Right lobe of liver (tissue), 6 donors: ENCODE measurements around the gene USP17L29. TPM values are rescaled to one million over a fixed set of nuclear protein-coding genes. Genes with fewer than 3 reads are reported as not detected.
"Not testable (repeated sequence)": the region's sequence is repeated elsewhere in the genome, so short reads cannot be mapped to it uniquely, and the experiment has no call there.

Experiments
- ATAC-seq, 4 donors: fragments of 200-7000 bp; cut with Tn5 transposase; one replicate each; pipeline ENCODE4 v1.9.1; 2020; ENCODE audit warnings: mild to moderate bottlenecking in 4 of 4, moderate library complexity in 4 of 4
- DNase-seq, 3 donors: peaks; one replicate each; pipeline ENCODE4 v3.0.0-alpha.2; 2020
- H3K27ac ChIP-seq, 3 donors: fragments of 200-600 bp; one replicate each; pipeline ENCODE4 v1.8.0; 2022
- H3K27me3 ChIP-seq, 2 donors: fragments of 200-600 bp; one replicate each; pipeline ENCODE4 v1.8.0; 2022
- H3K36me3 ChIP-seq, 4 donors: fragments of 200-600 bp; sonication (generic) in 1 of 4; one replicate each; pipeline versions ENCODE4 v1.5.1 to v1.8.0; 2017 to 2022; ENCODE audit warnings: control low read depth in 1 of 4
- H3K4me1 ChIP-seq, 4 donors: fragments of 200-600 bp; sonication (generic) in 1 of 4; one replicate each; pipeline versions ENCODE4 v1.5.1 to v1.8.0; 2017 to 2022; ENCODE audit warnings: control low read depth in 1 of 4
- H3K4me3 ChIP-seq, 3 donors: fragments of 200-600 bp; one replicate each; pipeline ENCODE4 v1.8.0; 2022
- H3K9me3 ChIP-seq, 4 donors: fragments of 200-600 bp; sonication (generic) in 1 of 4; one replicate each; pipeline versions ENCODE4 v1.5.1 to v1.8.0; 2017 to 2022; ENCODE audit warnings: control low read depth in 1 of 4
- WGBS: methylation state at CpG from one replicate; pipeline ENCODE4 v1.1.6; 2018; ENCODE audit warnings: low coverage, low lambda C conversion rate; ENCODE audit not compliant: insufficient coverage; ENCODE audit errors: missing lambda C conversion rate; 5-methylcytosine and 5-hydroxymethylcytosine counted together
- intact Hi-C, 2 donors: fragments of 100-400 bp; cut with DNase I; formaldehyde crosslinking; loops; one replicate each; pipeline versions ENCODE4 v1.11.2 to v1.14.1; 2022
- long read RNA-seq: library from polyadenylated mRNA; unstranded; transcript quantifications from one replicate; pipeline ENCODE4 v2.0.0, GENCODE V29; 2019
- total RNA-seq, 6 experiments: library from RNA; depleted of rRNA in 2 of 6; stranded (reverse); fragments of >200 nt in 2 of 6; fragmentation: NEBNext Ultra II Directional in 3 of 6; extraction: Animal tissue kit (Norgen Biotek cat#: 25700) in 3 of 6; gene quantifications; one replicate each; pipeline versions ENCODE4 v1.1.0 to v1.2.4, GENCODE V29; 2016 to 2023
- donor health status: DM: no; HTN: yes; CAD: no.
- donor health status: DM: no; HTN: no; CAD: no.
- donor health status: DM: no; HTN: no; CAD: no.
- donor health status: DM: no; HTN: yes; CAD: no.
- donor health status: DM: no; HTN: yes; CAD: no.

Gene USP17L29
- not detected for total RNA-seq
- long read RNA-seq: 0 reads

DNA sequence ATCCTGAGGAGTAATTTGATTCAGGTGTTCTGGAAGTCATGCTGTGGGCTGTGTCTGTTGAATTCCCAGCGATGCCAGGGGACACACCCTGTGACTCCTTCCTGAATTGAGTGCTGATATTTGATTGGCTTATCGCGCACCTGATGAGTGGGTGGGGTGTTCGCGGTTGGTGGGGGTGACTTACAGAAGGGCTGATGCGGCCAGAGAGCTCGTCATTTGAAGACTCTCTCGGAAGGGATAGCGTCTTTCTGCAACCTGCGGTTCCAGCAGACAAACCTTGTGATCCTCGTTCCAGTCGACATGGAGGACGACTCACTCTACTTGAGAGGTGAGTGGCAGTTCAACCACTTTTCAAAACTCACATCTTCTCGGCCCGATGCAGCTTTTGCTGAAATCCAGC, at the start of gene USP17L29:
TSS of gene USP17L29 (plus strand) at position 301 of the 400 bp plus-strand sequence. CDS start at position 301, 0 bp downstream.
- H3K4me3 ChIP-seq, H3K27me3 ChIP-seq, intact Hi-C loops, ATAC-seq, H3K4me1 ChIP-seq, H3K9me3 ChIP-seq, H3K27ac ChIP-seq, H3K36me3 ChIP-seq, DNase-seq: not testable (repeated sequence)
- no CpG with 5 or more reads among the region's 15 CpGs for WGBS

- H3K36me3 ChIP-seq, H3K4me1 ChIP-seq, H3K27ac ChIP-seq, H3K27me3 ChIP-seq, H3K9me3 ChIP-seq, ATAC-seq, DNase-seq, H3K4me3 ChIP-seq, intact Hi-C loops: not testable (repeated sequence)
- 59% methylated on average over 5 of the region's 13 CpGs for WGBS
Observed at GRCh38 chr4:9324191-9324590, 29.2 kb upstream of the USP17L29 start.

DNA sequence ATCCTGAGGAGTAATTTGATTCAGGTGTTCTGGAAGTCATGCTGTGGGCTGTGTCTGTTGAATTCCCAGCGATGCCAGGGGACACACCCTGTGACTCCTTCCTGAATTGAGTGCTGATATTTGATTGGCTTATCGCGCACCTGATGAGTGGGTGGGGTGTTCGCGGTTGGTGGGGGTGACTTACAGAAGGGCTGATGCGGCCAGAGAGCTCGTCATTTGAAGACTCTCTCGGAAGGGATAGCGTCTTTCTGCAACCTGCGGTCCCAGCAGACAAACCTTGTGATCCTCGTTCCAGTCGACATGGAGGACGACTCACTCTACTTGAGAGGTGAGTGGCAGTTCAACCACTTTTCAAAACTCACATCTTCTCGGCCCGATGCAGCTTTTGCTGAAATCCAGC, 28.6 kb upstream of the USP17L29 start, which contains the start of gene USP17L24:
TSS of gene USP17L24 (plus strand) at position 301 of the 400 bp plus-strand sequence. CDS start at position 301, 0 bp downstream.
- ATAC-seq, H3K36me3 ChIP-seq, H3K27ac ChIP-seq, H3K9me3 ChIP-seq, H3K27me3 ChIP-seq, H3K4me1 ChIP-seq, intact Hi-C loops, DNase-seq, H3K4me3 ChIP-seq: not testable (repeated sequence)
- no CpG with 5 or more reads among the region's 15 CpGs for WGBS

DNA sequence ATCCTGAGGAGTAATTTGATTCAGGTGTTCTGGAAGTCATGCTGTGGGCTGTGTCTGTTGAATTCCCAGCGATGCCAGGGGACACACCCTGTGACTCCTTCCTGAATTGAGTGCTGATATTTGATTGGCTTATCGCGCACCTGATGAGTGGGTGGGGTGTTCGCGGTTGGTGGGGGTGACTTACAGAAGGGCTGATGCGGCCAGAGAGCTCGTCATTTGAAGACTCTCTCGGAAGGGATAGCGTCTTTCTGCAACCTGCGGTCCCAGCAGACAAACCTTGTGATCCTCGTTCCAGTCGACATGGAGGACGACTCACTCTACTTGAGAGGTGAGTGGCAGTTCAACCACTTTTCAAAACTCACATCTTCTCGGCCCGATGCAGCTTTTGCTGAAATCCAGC, 23.8 kb upstream of the USP17L29 start, which contains the start of gene USP17L25:
TSS of gene USP17L25 (plus strand) at position 301 of the 400 bp plus-strand sequence. CDS start at position 301, 0 bp downstream.
- H3K36me3 ChIP-seq, H3K27ac ChIP-seq, ATAC-seq, H3K27me3 ChIP-seq, H3K4me1 ChIP-seq, H3K4me3 ChIP-seq, DNase-seq, intact Hi-C loops, H3K9me3 ChIP-seq: not testable (repeated sequence)
- WGBS: no CpG with 5 or more reads among the region's 15 CpGs

DNA sequence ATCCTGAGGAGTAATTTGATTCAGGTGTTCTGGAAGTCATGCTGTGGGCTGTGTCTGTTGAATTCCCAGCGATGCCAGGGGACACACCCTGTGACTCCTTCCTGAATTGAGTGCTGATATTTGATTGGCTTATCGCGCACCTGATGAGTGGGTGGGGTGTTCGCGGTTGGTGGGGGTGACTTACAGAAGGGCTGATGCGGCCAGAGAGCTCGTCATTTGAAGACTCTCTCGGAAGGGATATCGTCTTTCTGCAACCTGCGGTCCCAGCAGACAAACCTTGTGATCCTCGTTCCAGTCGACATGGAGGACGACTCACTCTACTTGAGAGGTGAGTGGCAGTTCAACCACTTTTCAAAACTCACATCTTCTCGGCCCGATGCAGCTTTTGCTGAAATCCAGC, 19.1 kb upstream of the USP17L29 start, which contains the start of gene USP17L26:
TSS of gene USP17L26 (plus strand) at position 301 of the 400 bp plus-strand sequence. CDS start at position 301, 0 bp downstream.
- H3K4me3 ChIP-seq, H3K4me1 ChIP-seq, H3K9me3 ChIP-seq, intact Hi-C loops, DNase-seq, H3K27ac ChIP-seq, H3K27me3 ChIP-seq, H3K36me3 ChIP-seq, ATAC-seq: not testable (repeated sequence)
- no CpG with 5 or more reads among the region's 15 CpGs for WGBS

DNA sequence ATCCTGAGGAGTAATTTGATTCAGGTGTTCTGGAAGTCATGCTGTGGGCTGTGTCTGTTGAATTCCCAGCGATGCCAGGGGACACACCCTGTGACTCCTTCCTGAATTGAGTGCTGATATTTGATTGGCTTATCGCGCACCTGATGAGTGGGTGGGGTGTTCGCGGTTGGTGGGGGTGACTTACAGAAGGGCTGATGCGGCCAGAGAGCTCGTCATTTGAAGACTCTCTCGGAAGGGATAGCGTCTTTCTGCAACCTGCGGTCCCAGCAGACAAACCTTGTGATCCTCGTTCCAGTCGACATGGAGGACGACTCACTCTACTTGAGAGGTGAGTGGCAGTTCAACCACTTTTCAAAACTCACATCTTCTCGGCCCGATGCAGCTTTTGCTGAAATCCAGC, 14.3 kb upstream of the USP17L29 start, which contains the start of gene USP17L5:
TSS of gene USP17L5 (plus strand) at position 301 of the 400 bp plus-strand sequence. CDS start at position 301, 0 bp downstream.
- H3K36me3 ChIP-seq, H3K9me3 ChIP-seq, H3K27ac ChIP-seq, DNase-seq, intact Hi-C loops, H3K4me1 ChIP-seq, H3K4me3 ChIP-seq, ATAC-seq, H3K27me3 ChIP-seq: not testable (repeated sequence)
- WGBS: no CpG with 5 or more reads among the region's 15 CpGs

- H3K27ac ChIP-seq, H3K4me3 ChIP-seq, H3K4me1 ChIP-seq, intact Hi-C loops, H3K9me3 ChIP-seq, H3K27me3 ChIP-seq, DNase-seq, H3K36me3 ChIP-seq, ATAC-seq: not testable (repeated sequence)
- no CpG with 5 or more reads among the region's 15 CpGs for WGBS
Observed at GRCh38 chr4:9343848-9344247, 9.6 kb upstream of the USP17L29 start, which contains the start of gene USP17L27. TSS of gene USP17L27 (plus strand) at chr4:9344148. CDS start at chr4:9344148, 0 bp downstream.

DNA sequence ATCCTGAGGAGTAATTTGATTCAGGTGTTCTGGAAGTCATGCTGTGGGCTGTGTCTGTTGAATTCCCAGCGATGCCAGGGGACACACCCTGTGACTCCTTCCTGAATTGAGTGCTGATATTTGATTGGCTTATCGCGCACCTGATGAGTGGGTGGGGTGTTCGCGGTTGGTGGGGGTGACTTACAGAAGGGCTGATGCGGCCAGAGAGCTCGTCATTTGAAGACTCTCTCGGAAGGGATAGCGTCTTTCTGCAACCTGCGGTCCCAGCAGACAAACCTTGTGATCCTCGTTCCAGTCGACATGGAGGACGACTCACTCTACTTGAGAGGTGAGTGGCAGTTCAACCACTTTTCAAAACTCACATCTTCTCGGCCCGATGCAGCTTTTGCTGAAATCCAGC, 4.8 kb upstream of the USP17L29 start, which contains the start of gene USP17L28:
TSS of gene USP17L28 (plus strand) at position 301 of the 400 bp plus-strand sequence. CDS start at position 301, 0 bp downstream.
- H3K4me1 ChIP-seq, H3K36me3 ChIP-seq, DNase-seq, H3K4me3 ChIP-seq, H3K27ac ChIP-seq, ATAC-seq, H3K27me3 ChIP-seq, intact Hi-C loops, H3K9me3 ChIP-seq: not testable (repeated sequence)
- WGBS: no CpG with 5 or more reads among the region's 15 CpGs

GRCh38 chr4:9350866-9351265, 2.6 kb upstream of the USP17L29 start:
- H3K36me3 ChIP-seq, H3K27ac ChIP-seq, H3K4me3 ChIP-seq, intact Hi-C loops, DNase-seq, H3K9me3 ChIP-seq, H3K27me3 ChIP-seq, H3K4me1 ChIP-seq, ATAC-seq: not testable (repeated sequence)
- no CpG with 5 or more reads among the region's 18 CpGs for WGBS

DNA sequence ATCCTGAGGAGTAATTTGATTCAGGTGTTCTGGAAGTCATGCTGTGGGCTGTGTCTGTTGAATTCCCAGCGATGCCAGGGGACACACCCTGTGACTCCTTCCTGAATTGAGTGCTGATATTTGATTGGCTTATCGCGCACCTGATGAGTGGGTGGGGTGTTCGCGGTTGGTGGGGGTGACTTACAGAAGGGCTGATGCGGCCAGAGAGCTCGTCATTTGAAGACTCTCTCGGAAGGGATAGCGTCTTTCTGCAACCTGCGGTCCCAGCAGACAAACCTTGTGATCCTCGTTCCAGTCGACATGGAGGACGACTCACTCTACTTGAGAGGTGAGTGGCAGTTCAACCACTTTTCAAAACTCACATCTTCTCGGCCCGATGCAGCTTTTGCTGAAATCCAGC, 9.4 kb downstream of the USP17L29 start, which contains the start of gene USP17L30:
TSS of gene USP17L30 (plus strand) at position 301 of the 400 bp plus-strand sequence. CDS start at position 301, 0 bp downstream.
- H3K36me3 ChIP-seq, H3K27me3 ChIP-seq, ATAC-seq, H3K4me1 ChIP-seq, H3K9me3 ChIP-seq, H3K4me3 ChIP-seq, intact Hi-C loops, DNase-seq, H3K27ac ChIP-seq: not testable (repeated sequence)
- no CpG with 5 or more reads among the region's 15 CpGs for WGBS

DNA sequence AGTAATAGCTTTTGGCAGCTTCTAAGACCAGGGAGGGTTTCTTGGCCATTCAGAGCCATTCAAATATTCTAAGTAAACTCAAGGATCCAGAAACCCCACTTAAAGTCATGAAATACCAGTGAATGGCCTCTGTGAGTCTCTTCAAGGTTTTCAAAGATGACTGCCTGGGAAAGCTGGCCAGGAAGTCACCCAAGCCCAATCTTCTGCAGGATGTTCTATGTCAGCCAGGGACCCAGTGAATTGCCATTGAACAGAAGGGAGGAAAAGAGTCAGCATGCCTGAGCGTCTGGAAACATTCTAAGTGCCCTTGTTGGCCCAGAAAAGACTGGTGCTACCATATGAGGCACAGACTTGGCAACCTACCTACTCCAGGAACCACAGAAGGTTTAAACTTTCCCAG, 26.4 kb downstream of the USP17L29 start:
- H3K9me3 ChIP-seq: not testable (repeated sequence)

More for the DNA sequence above, 26.4 kb downstream of the USP17L29 start:
- H3K4me1 ChIP-seq, H3K27ac ChIP-seq, H3K36me3 ChIP-seq, ATAC-seq, H3K27me3 ChIP-seq, intact Hi-C loops, DNase-seq, H3K4me3 ChIP-seq: not testable (repeated sequence)
- no CpG with 5 or more reads among the region's 1 CpG for WGBS
